Measurements from ENCODE around the gene NPAT.
"Not testable (repeated sequence)": the region's sequence is repeated elsewhere in the genome, so short reads cannot be mapped to it uniquely, and the experiment has no call there.

The NPAT gene

DNA sequence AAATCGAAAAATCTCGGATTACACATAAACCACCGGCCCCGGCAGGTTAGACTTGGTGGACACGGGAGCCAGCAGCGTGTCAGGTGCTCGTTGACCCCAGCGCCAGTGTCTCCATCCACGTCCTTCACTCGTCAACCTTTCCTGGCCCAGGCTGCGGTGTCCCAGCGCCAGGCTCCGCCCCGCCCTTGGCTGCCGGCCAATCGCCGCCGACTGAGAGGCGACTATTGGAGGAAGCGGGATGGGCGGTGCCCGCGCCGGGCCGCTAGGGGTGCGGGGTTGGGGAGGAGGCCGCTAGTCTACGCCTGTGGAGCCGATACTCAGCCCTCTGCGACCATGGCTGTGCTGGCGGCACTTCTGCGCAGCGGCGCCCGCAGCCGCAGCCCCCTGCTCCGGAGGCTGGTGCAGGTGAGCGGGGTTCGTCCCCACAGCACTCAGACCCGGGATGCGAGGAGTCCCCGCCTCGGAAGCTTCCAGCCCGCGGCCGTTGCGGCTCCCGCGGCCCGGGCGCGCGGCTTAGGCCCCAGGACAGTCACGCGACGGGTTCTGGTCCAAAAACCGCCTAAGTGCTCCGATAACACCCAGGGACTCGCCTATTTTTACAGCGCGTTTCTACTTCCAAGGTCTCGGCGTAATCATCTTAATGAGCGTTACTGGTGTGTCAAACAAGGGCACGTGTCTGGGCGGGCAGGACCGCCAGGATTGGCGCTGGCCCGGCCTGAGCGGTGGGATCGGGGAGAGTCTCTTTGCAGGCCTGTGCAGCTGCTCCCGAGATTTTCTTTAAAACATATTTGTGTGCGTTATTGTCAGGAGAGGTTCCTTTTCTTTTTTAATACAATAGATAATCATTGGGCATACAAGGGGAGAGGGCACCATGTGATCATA is 100.9 kb downstream of the NPAT start, which contains the start of gene ACAT1:
Gene ACAT1 (plus strand): TSS at position 294 of the 882 bp plus-strand sequence. CDS start 40 bp downstream, at position 334.
- WGBS: 3% methylated on average over 71 of the region's 73 CpGs
- Histone ChIP-seq H3K36me3 (ENCODE audit: insufficient read depth, low read length) (no peaks in the 10 kb centered on the region), H3K27ac (ENCODE audit: low read depth, low read length) (no peak within 1 kb of the TSS; the same call in 1 of the 2 replicates)

DNA sequence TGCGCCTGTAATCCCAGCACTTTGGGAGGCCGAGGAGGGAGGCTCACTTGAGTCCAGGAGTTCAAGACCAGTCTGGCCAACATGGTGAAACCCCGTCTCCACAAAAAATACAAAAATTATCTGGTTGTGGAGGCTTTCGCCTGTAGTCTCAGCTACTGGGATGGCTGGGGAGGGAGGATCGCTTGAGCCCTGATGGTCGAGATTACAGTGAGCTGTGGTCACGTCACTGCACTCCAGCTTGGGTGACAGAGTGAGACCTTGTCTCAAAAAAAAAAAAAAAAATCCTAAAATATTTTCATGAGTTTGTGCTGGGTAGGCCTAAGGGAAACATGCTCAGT is 101.5 kb downstream of the NPAT start:
- 79% methylated on average over 7 of the region's 7 CpGs for WGBS
- not testable (repeated sequence) for H3K27ac ChIP-seq (ENCODE audit: low read depth, low read length); H3K36me3 ChIP-seq (ENCODE audit: insufficient read depth, low read length); H3K9me3 ChIP-seq (ENCODE audit: insufficient read depth, low read depth, low read length); H3K4me1 ChIP-seq (ENCODE audit: insufficient read depth, low read length)
- Histone ChIP-seq H3K27me3 (ENCODE audit: insufficient read depth, low read length) (peaks cover 14% of the 10 kb centered on the region), H3K4me3 (ENCODE audit: low read length) (peak overlapping the region; percentile 85), H3K9ac (ENCODE audit: low read depth, low read length) (peak overlapping the region; percentile 46; the same call in 1 of the 2 replicates)

More for the DNA sequence above, 100.9 kb downstream of the NPAT start, which contains the start of gene ACAT1:
- Histone ChIP-seq H3K4me3 (ENCODE audit: low read length) (peak within 1 kb of the TSS; percentile 85), H3K27me3 (ENCODE audit: insufficient read depth, low read length) (peaks cover 14% of the 10 kb centered on the region), H3K9ac (ENCODE audit: low read depth, low read length) (peak within 1 kb of the TSS; percentile 80), H3K9me3 (ENCODE audit: insufficient read depth, low read depth, low read length) (no peaks in the 10 kb centered on the region), H3K4me1 (ENCODE audit: insufficient read depth, low read length) (peaks cover 8% of the 10 kb centered on the region; the same call in 1 of the 2 replicates)

GRCh38 chr11:108117746-108118371 is 104.6 kb downstream of the NPAT start:
- Histone ChIP-seq H3K4me1 (ENCODE audit: insufficient read depth, low read length) (peaks cover 20% of the 10 kb centered on the region), H3K9ac (ENCODE audit: low read depth, low read length) (no peak overlapping the region), H3K27ac (ENCODE audit: low read depth, low read length) (no peak overlapping the region), H3K36me3 (ENCODE audit: insufficient read depth, low read length) (no peaks in the 10 kb centered on the region), H3K9me3 (ENCODE audit: insufficient read depth, low read depth, low read length) (no peaks in the 10 kb centered on the region), H3K4me3 (ENCODE audit: low read length) (no peak overlapping the region), H3K27me3 (ENCODE audit: insufficient read depth, low read length) (peaks cover 14% of the 10 kb centered on the region)

GRCh38 chr11:108115500-108116140 is 106.8 kb downstream of the NPAT start:
- no peaks in the 10 kb centered on the region for H3K27me3 ChIP-seq (ENCODE audit: insufficient read depth, low read length)
- 76% methylated on average over 5 of the region's 5 CpGs for WGBS
- H3K9ac ChIP-seq (ENCODE audit: low read depth, low read length): peak overlapping the region; percentile 16; the same call in 1 of the 2 replicates
- no peak overlapping the region for H3K4me3 ChIP-seq (ENCODE audit: low read length)
- no peaks in the 10 kb centered on the region for H3K36me3 ChIP-seq (ENCODE audit: insufficient read depth, low read length)
- H3K27ac ChIP-seq (ENCODE audit: low read depth, low read length): no peak overlapping the region
- H3K9me3 ChIP-seq (ENCODE audit: insufficient read depth, low read depth, low read length): no peaks in the 10 kb centered on the region
- H3K4me1 ChIP-seq (ENCODE audit: insufficient read depth, low read length): peaks cover 12% of the 10 kb centered on the region

- 94% methylated on average over 2 of the region's 2 CpGs for WGBS
- Histone ChIP-seq H3K36me3 (ENCODE audit: insufficient read depth, low read length) (peaks cover under 1% of the 10 kb centered on the region; the same call in 1 of the 2 replicates), H3K9ac (ENCODE audit: low read depth, low read length) (no peak overlapping the region), H3K4me1 (ENCODE audit: insufficient read depth, low read length) (peaks cover 12% of the 10 kb centered on the region), H3K9me3 (ENCODE audit: insufficient read depth, low read depth, low read length) (no peaks in the 10 kb centered on the region), H3K4me3 (ENCODE audit: low read length) (no peak overlapping the region), H3K27me3 (ENCODE audit: insufficient read depth, low read length) (no peaks in the 10 kb centered on the region), H3K27ac (ENCODE audit: low read depth, low read length) (no peak overlapping the region)
Measured at GRCh38 chr11:108112057-108112456, 110.4 kb downstream of the NPAT start.

GRCh38 chr11:108111126-108111525 is 111.3 kb downstream of the NPAT start:
- WGBS: 91% methylated on average over 4 of the region's 4 CpGs
- no peak overlapping the region for H3K27ac ChIP-seq (ENCODE audit: low read depth, low read length)
- no peaks in the 10 kb centered on the region for H3K9me3 ChIP-seq (ENCODE audit: insufficient read depth, low read depth, low read length)
- H3K36me3 ChIP-seq (ENCODE audit: insufficient read depth, low read length): peaks cover 4% of the 10 kb centered on the region; the same call in 1 of the 2 replicates
- H3K9ac ChIP-seq (ENCODE audit: low read depth, low read length): no peak overlapping the region
- peaks cover 12% of the 10 kb centered on the region for H3K4me1 ChIP-seq (ENCODE audit: insufficient read depth, low read length)
- no peaks in the 10 kb centered on the region for H3K27me3 ChIP-seq (ENCODE audit: insufficient read depth, low read length)
- H3K4me3 ChIP-seq (ENCODE audit: low read length): no peak overlapping the region
